Dendritic cell treated with granulocyte-macrophage colony-stimulating factor and Interleukin-4, amounts not matched to agents 40 ng/mL and 50 ng/mL, for 4 days (primary cell): ENCODE results near the gene FGD6.
"Not testable (repeated sequence)": the region's sequence is repeated elsewhere in the genome, so short reads cannot be mapped to it uniquely, and the experiment has no call there.

Source experiments
- H3K27ac Mint-ChIP-seq: one replicate; pipeline ENCODE4 v1.8.0; 2022; ENCODE audit warnings: mild to moderate bottlenecking, mixed read lengths
- H3K27me3 Mint-ChIP-seq: one replicate; pipeline ENCODE4 v1.8.0; 2022; ENCODE audit warnings: mild to moderate bottlenecking, mixed read lengths
- H3K36me3 Mint-ChIP-seq: one replicate; pipeline ENCODE4 v1.8.0; 2022; ENCODE audit warnings: low read depth, mixed read lengths
- H3K4me1 Mint-ChIP-seq: one replicate; pipeline ENCODE4 v1.8.0; 2022; ENCODE audit warnings: low read depth, mixed read lengths
- H3K4me3 Mint-ChIP-seq: one replicate; pipeline ENCODE4 v1.8.0; 2022; ENCODE audit warnings: mild to moderate bottlenecking, moderate library complexity, mixed read lengths
- H3K9me3 Mint-ChIP-seq: one replicate; pipeline ENCODE4 v1.8.0; 2022; ENCODE audit warnings: mixed read lengths
- intact Hi-C: fragments of 100-400 bp; cut with micrococcal nuclease; formaldehyde crosslinking; loops from one replicate; pipeline ENCODE4 v1.15.0; 2022

Gene FGD6

GRCh38 chr12:95168746-95169145 lies 48.5 kb downstream of the FGD6 start:
- Mint-ChIP-seq H3K9me3 (no peaks in the 10 kb centered on the region), H3K4me3 (no peak overlapping the region), H3K27ac (no peak overlapping the region), H3K36me3 (peaks cover 22% of the 10 kb centered on the region), H3K4me1 (peaks cover 16% of the 10 kb centered on the region), H3K27me3 (no peaks in the 10 kb centered on the region)
- intact Hi-C loops = no loop called here

- Mint-ChIP-seq H3K36me3 (peaks cover 10% of the 10 kb centered on the region), H3K27me3 (no peaks in the 10 kb centered on the region), H3K27ac (no peak overlapping the region), H3K9me3 (no peaks in the 10 kb centered on the region), H3K4me3 (no peak overlapping the region), H3K4me1 (peaks cover 10% of the 10 kb centered on the region)
- intact Hi-C loops = no loop called here
These were observed 52.6 kb downstream of the FGD6 start for GRCh38 chr12:95164656-95165055.

- no peaks in the 10 kb centered on the region for H3K36me3 Mint-ChIP-seq
- no peaks in the 10 kb centered on the region for H3K4me1 Mint-ChIP-seq
- H3K4me3 Mint-ChIP-seq = no peak overlapping the region
- no peaks in the 10 kb centered on the region for H3K27me3 Mint-ChIP-seq
- intact Hi-C loops = no loop called here
- no peaks in the 10 kb centered on the region for H3K9me3 Mint-ChIP-seq
- H3K27ac Mint-ChIP-seq = no peak overlapping the region
These were observed 58.3 kb downstream of the FGD6 start for GRCh38 chr12:95158919-95159318.

GRCh38 chr12:95151821-95152220 lies 65.4 kb downstream of the FGD6 start:
- intact Hi-C loops = no loop called here
- H3K9me3 Mint-ChIP-seq = no peaks in the 10 kb centered on the region
- H3K27ac Mint-ChIP-seq = no peak overlapping the region
- H3K4me3 Mint-ChIP-seq = no peak overlapping the region
- H3K36me3 Mint-ChIP-seq = peaks cover 22% of the 10 kb centered on the region
- no peaks in the 10 kb centered on the region for H3K4me1 Mint-ChIP-seq
- no peaks in the 10 kb centered on the region for H3K27me3 Mint-ChIP-seq

- Mint-ChIP-seq H3K36me3 (peaks cover 22% of the 10 kb centered on the region), H3K27me3 (no peaks in the 10 kb centered on the region), H3K4me3 (no peak overlapping the region), H3K9me3 (no peaks in the 10 kb centered on the region), H3K27ac (no peak overlapping the region), H3K4me1 (no peaks in the 10 kb centered on the region)
- intact Hi-C loops = no loop called here
These were observed 65.9 kb downstream of the FGD6 start for GRCh38 chr12:95151406-95151805.

GRCh38 chr12:95150501-95150900 lies 66.8 kb downstream of the FGD6 start:
- no peak overlapping the region for H3K4me3 Mint-ChIP-seq
- H3K36me3 Mint-ChIP-seq = peaks cover 31% of the 10 kb centered on the region
- H3K9me3 Mint-ChIP-seq = no peaks in the 10 kb centered on the region
- H3K4me1 Mint-ChIP-seq = no peaks in the 10 kb centered on the region
- intact Hi-C loops = no loop called here
- H3K27me3 Mint-ChIP-seq = no peaks in the 10 kb centered on the region
- no peak overlapping the region for H3K27ac Mint-ChIP-seq

GRCh38 chr12:95147866-95148265 lies 69.4 kb downstream of the FGD6 start:
- Mint-ChIP-seq H3K4me1 (no peaks in the 10 kb centered on the region), H3K27me3 (no peaks in the 10 kb centered on the region), H3K36me3 (peaks cover 29% of the 10 kb centered on the region), H3K9me3 (no peaks in the 10 kb centered on the region), H3K4me3 (no peak overlapping the region), H3K27ac (no peak overlapping the region)
- intact Hi-C loops = no loop called here

- no peaks in the 10 kb centered on the region for H3K4me1 Mint-ChIP-seq
- no peak overlapping the region for H3K27ac Mint-ChIP-seq
- intact Hi-C loops = no loop called here
- H3K36me3 Mint-ChIP-seq = peaks cover 25% of the 10 kb centered on the region
- H3K27me3 Mint-ChIP-seq = no peaks in the 10 kb centered on the region
- no peaks in the 10 kb centered on the region for H3K9me3 Mint-ChIP-seq
- no peak overlapping the region for H3K4me3 Mint-ChIP-seq
These were observed 70.5 kb downstream of the FGD6 start for GRCh38 chr12:95146769-95147168.

GRCh38 chr12:95143621-95144205 lies 73.6 kb downstream of the FGD6 start:
- H3K36me3 Mint-ChIP-seq = peaks cover 20% of the 10 kb centered on the region
- H3K27me3 Mint-ChIP-seq = no peaks in the 10 kb centered on the region

GRCh38 chr12:95142431-95143151 lies 74.7 kb downstream of the FGD6 start:
- no peaks in the 10 kb centered on the region for H3K27me3 Mint-ChIP-seq
- no peak overlapping the region for H3K4me3 Mint-ChIP-seq
- intact Hi-C loops = no loop called here
- H3K36me3 Mint-ChIP-seq = peaks cover 31% of the 10 kb centered on the region
- H3K9me3 Mint-ChIP-seq = no peaks in the 10 kb centered on the region
- H3K4me1 Mint-ChIP-seq = no peaks in the 10 kb centered on the region
- no peak overlapping the region for H3K27ac Mint-ChIP-seq

More at GRCh38 chr12:95143621-95144205, 73.6 kb downstream of the FGD6 start:
- H3K4me1 Mint-ChIP-seq = no peaks in the 10 kb centered on the region
- no peak overlapping the region for H3K27ac Mint-ChIP-seq
- H3K4me3 Mint-ChIP-seq = no peak overlapping the region
- intact Hi-C loops = no loop called here
- H3K9me3 Mint-ChIP-seq = no peaks in the 10 kb centered on the region

- no peaks in the 10 kb centered on the region for H3K4me1 Mint-ChIP-seq
- no peaks in the 10 kb centered on the region for H3K9me3 Mint-ChIP-seq
- intact Hi-C loops = no loop called here
- H3K4me3 Mint-ChIP-seq = no peak overlapping the region
- no peaks in the 10 kb centered on the region for H3K27me3 Mint-ChIP-seq
- H3K27ac Mint-ChIP-seq = no peak overlapping the region
- peaks cover 43% of the 10 kb centered on the region for H3K36me3 Mint-ChIP-seq
These were observed 76.0 kb downstream of the FGD6 start for GRCh38 chr12:95141310-95141709.

GRCh38 chr12:95138031-95138430 lies 79.2 kb downstream of the FGD6 start:
- peaks cover 39% of the 10 kb centered on the region for H3K36me3 Mint-ChIP-seq
- H3K9me3 Mint-ChIP-seq, H3K27me3 Mint-ChIP-seq, H3K4me1 Mint-ChIP-seq, H3K27ac Mint-ChIP-seq, intact Hi-C loops, H3K4me3 Mint-ChIP-seq: not testable (repeated sequence)

- H3K4me1 Mint-ChIP-seq = peaks cover 6% of the 10 kb centered on the region
- H3K9me3 Mint-ChIP-seq = no peaks in the 10 kb centered on the region
- H3K4me3 Mint-ChIP-seq = no peak overlapping the region
- H3K27me3 Mint-ChIP-seq = no peaks in the 10 kb centered on the region
- H3K27ac Mint-ChIP-seq = no peak overlapping the region
- H3K36me3 Mint-ChIP-seq = peaks cover 39% of the 10 kb centered on the region
- intact Hi-C loops = no loop called here
These were observed 80.7 kb downstream of the FGD6 start for GRCh38 chr12:95136598-95136997.

- Mint-ChIP-seq H3K36me3 (peaks cover 40% of the 10 kb centered on the region), H3K4me3 (no peak overlapping the region), H3K9me3 (no peaks in the 10 kb centered on the region), H3K4me1 (peaks cover 6% of the 10 kb centered on the region), H3K27me3 (no peaks in the 10 kb centered on the region), H3K27ac (no peak overlapping the region)
- intact Hi-C loops = no loop called here
These were observed 83.2 kb downstream of the FGD6 start for GRCh38 chr12:95134085-95134484.
